ENCODE data around the gene FAM200B.
A peak's percentile ranks its signal among the peaks of the same experiment; 100 is the strongest.

FAM200B gene

DNA sequence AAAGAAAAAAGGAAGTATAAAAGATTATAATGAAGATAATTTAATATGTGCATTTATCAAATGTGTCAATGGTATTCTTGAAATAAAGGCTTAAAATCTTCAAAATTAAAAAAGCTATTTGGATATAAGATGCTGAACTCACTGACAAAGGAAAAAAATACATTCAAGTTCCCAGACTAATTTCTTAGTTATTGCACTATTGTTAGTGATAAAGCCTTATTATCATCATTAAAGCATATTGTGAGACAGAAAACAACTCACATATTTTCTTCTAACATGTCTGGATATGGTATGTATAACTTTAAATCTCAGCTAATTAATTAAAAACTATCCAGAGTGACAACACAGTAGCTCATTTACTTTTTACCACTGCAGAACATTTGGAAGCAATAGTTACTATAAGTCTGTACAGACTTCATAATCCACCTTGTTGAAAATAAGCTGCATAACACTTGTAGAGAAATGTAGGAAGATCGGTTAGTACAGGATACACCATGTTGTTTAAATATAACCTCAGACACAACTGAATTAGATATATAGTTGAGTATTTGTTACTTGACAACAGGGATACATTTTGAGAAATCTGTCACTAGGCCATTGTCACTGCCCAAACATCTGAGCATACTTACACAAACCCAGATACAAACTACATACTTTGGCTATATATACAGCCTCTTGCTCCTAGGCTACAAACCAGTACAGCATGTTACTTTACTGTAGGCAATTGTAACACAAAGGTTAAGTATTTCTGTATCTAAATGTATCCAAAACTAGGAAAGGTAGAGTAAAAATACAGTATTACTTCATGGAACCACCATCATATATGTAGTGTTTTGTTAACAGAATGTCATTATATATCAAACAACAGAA is 12.8 kb upstream of the FAM200B start:
- no peak for DNase-seq (ENCODE audit: low spot score)

GRCh38 chr4:15670576-15670975 is 11.1 kb upstream of the FAM200B start:
- DNase-seq (ENCODE audit: low spot score), result no peak

GRCh38 chr4:15672101-15672500 is 9.5 kb upstream of the FAM200B start:
- DNase-seq (ENCODE audit: low spot score), result no peak

GRCh38 chr4:15673337-15673736 is 8.3 kb upstream of the FAM200B start:
- no peak for DNase-seq (ENCODE audit: low spot score)

- no peak for DNase-seq (ENCODE audit: low spot score)
Observed at GRCh38 chr4:15674046-15674445, 7.6 kb upstream of the FAM200B start.

GRCh38 chr4:15674926-15675325 is 6.7 kb upstream of the FAM200B start:
- no peak for DNase-seq (ENCODE audit: low spot score)

DNA sequence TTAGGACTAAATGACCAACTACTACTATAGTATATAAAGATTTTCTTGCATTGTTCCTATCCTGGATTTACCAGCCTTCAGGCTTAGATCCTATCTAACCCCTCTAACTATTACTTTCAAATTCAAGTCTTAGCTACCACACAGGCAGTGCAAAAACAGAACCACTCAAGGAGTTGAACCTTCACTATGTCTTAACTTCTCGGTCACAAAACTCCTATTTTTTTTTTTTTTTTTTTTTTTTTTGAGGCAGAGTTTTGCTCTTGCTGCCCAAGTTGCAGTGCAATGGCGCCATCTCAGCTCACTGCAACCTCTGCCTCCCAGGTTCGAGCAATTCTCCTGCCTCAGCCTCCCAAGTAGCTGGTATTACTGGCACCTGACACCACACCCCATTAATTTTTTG is 6.3 kb upstream of the FAM200B start:
- DNase-seq (ENCODE audit: low spot score), result no peak

DNA sequence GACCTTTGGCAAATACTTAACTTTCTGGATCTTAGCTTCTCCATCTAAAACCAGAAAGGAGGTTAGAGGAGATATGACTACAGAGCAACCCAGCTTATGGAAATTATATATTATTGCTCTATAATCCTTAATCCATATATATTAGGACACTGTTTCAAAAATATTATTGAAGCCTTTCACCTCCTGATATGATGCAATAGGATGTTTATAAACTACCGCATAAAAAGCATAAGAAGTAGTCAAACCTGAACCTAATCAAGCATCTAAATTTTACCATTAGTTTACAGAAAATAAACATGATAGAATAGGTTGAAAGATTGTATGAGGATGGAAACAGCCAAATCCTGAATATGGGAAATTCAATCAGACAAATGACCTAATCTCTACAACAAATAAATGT is 5.6 kb upstream of the FAM200B start:
- no peak for DNase-seq (ENCODE audit: low spot score)

- no peak for DNase-seq (ENCODE audit: low spot score)
Observed at GRCh38 chr4:15676899-15677298, 4.7 kb upstream of the FAM200B start.

GRCh38 chr4:15677507-15677988 is 4.1 kb upstream of the FAM200B start:
- DNase-seq (ENCODE audit: low spot score), result peak; percentile 40

DNA sequence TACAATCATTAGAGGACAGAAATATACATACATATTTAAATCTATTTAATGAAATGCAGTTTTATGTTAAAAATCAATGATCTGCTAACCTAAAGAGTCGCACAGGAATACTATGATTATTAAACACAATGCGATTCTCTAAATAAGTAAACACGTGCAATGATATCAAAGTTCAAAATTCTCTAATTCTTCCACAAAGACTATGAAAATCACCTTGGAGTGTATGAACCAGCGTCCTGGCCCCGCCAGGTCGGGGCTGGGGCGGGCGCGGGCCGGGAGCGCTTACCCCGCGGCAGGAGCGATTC is 608 bp upstream of the FAM200B start:
- no peak for DNase-seq (ENCODE audit: low spot score)

DNA sequence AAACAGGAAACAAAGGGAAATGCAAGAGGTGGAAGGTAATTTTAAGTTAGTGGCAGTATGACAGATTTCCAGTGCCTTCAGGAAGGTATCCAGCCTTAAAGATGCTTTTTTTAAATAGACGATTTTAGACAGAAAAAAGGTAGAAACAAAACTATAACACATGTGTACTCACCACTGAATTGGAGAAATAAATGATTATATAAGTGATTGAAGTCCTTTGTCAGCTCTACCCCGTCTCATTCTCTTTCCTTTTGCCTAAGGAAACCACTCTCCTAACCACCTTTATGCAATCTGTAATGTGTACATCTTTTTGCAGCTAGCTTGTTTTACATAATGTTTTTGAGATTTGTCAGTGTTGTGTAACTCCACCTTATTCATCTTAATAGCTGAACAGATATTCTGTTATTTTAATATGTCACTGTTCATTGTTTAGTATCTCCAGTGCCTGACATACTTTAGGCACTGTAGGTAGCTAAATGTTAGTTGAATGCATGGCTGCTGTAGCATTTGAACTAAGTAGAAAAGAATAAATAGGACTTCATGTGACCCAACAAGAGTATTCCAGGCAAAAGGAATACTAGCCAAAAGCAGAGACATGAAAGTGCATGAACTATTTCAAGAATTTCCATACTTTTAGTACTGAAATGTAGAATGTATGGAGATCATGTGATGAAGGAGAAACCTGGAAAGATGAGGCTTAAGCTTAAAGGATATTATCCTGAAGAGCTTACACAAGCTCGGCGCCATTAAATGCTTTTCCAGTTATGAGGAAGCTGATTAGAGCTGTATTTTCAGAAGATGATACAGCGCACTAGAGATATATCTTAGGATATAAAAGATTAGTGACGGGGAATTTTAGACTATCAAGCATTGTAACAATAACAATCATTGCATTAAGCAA is 865 bp downstream of the FAM200B start:
- peak; percentile 3 for DNase-seq (ENCODE audit: low spot score)

DNA sequence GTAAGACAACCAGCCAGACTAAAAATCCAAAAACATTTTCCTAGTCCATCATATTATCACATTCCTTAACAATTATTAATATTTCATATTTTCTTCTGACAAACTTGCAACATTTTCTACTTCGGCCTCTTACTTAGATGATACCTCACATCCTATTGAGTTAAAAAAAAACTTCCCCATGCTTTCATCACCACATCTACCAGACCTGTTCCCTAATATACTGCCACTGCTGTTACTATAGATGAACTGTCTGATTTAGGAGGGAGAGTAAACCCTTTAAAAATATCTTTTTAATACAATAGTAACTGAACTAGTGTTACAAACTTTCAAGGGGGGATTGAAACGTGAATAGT is 1.5 kb downstream of the FAM200B start:
- DNase-seq (ENCODE audit: low spot score), result no peak

DNA sequence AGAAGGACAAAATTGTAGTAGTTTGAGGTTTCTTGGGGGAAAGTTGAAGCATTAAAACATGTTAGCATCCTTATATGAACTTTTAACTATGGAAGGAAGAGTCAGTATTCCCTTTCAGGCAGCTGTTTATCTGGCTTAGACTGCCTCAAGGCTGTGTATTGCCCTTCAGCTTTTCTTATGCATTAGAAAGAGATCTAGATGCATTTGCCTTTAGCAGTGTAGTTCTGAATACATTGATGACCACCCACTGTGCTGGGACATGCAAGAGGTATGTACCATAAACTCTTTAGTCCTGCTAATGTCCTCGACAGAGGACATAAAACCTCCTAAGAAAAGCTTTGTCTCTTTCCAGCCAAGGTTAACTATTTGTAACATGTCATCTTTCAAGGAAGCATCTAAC is 2.9 kb downstream of the FAM200B start:
- DNase-seq (ENCODE audit: low spot score), result no peak

DNA sequence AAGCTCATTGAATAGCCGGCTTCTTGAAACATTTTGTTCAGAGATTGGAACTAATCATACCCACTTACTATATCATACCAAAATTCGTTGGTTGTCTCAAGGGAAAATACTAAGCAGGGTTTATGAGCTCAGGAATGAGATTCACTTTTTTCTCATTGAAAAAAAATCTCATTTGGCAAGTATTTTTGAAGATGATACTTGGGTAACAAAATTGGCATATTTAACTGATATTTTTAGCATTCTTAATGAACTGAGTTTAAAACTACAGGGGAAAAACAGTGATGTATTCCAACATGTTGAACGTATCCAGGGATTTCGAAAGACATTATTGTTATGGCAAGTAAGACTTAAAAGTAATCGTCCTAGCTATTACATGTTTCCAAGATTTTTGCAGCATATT is 6.4 kb downstream of the FAM200B start:
- no peak for DNase-seq (ENCODE audit: low spot score)

DNA sequence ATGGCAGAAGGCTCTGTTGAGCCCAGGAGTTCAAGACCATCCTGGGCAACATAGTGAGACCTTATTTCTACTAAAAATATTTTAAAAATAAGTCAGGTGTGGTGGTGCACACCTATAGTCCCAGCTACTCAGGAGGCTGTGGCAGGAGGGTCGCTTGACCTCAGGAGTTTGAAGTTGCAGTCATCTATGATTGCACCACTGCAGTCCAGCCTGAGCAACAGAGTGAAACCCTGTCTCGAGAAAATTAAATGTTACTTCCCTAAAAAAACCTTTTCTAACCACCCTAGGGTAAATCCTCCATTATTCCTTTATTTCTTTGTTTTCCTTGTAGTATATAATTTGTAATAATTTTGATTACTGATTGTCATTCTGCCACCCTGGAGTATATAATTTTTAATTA is 7.9 kb downstream of the FAM200B start:
- DNase-seq (ENCODE audit: low spot score), result no peak

DNA sequence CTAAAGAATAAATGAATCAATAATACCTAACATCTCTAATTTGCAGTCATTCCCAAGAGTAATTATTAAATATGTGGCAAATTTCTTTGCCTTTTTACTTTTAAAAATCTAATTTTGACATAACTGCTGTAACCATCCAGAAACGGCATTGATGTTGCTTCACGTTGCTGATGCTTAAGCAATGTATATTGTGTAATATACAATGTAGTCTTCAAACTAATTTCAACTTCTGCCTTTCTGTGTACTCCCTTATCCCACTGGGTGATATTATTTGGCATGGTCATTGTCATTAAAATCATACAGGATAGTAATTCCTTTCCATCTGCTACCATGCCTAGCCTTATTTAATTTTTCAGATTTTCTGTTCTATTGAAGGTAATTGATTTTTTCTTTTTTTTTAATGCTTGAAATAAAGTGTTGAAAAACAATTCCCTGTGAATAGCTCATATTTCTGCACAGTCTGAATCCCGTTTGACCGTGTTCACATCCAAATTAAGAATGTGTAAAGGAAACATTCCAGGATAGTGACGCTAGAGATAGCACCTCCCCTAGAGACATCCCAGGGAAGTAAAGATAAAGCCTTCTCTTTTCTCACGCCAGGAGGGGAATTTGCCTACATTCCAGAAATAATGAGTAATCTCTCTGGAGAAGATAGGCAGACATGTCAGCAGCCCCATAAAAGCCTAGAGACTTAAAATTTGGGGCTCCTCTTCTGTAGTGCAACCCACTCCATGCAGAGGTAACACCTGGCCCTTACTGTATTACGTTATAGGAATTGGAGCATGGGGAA is 8.6 kb downstream of the FAM200B start:
- no peak for DNase-seq (ENCODE audit: low spot score)

DNA sequence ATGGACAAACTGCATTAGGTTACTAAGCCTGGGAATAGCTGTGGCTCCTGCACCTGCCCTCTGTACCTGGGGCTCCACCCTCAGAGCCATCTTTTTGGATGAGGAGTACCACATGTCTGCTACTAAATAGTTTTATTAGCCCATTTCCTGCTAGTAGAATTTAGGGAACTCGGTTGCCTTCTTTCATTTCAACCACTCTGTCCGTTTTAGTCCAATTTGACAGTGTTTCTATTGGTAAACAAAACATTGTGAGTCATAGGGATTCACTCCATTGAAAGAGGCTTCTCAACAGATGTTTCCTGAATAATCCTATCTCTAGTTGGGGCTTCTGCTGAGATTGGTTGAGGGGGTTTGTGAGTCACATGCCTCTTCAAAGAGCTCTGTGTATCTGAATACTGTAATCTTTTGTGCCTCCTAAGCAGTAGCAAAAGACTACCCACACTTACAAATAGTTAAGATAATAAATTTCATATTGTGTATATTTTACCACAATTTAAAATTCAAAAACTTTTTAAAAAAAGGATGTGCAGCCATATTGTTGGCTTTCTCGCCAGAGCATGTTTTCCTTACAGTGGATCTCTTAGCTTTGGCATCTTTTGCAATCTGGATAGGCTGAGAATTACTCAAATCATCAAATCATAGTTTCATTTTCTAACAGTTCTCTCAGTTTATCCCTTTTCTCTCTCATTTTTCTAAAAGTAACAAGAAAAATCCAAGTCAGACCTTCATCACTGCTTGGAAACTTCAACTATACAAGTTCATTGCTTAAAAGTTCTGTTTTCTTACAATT is 9.9 kb downstream of the FAM200B start:
- DNase-seq (ENCODE audit: low spot score), result peak; percentile 34

DNA sequence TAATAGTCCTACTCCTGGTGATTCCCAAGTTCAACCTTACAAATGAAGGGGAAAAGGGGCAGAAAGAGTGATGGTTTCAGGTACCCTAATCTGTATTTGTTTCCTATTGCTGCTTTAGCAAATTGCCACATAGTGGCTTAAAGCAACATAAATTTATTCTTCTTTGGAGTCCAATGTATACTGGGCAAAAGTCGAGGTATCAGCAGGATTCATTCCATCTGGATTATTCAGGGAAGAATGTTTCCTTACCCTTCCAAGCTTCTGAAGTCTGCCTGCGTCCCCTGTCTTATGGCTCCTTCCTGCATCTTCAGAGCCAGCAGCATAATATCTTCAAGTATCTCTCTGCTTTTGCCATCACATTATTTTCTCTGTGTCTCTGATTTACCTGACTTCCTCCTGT is 11.0 kb downstream of the FAM200B start:
- no peak for DNase-seq (ENCODE audit: low spot score)

DNA sequence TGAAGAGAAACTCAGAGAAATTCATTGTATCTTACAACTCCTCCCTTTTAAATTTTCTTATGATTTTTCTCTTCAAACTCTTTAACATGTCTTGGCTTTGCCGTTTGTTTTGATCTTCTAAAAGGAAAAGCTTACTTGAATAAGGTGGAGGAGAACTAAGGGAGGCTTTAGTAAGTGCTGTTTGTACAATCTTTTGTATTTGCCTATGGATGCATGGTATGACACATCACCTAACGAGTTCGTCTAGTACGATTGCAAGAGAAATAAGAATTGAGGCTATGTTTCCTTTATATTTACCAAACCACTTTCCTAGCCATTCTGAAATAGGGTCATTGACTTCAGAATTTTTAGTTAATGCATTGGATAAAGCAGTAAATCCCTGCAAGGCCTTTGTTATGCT is 12.8 kb downstream of the FAM200B start:
- DNase-seq (ENCODE audit: low spot score), result no peak

GRCh38 chr4:15695240-15695699 is 13.6 kb downstream of the FAM200B start:
- peak; percentile 50 for DNase-seq (ENCODE audit: low spot score)

DNA sequence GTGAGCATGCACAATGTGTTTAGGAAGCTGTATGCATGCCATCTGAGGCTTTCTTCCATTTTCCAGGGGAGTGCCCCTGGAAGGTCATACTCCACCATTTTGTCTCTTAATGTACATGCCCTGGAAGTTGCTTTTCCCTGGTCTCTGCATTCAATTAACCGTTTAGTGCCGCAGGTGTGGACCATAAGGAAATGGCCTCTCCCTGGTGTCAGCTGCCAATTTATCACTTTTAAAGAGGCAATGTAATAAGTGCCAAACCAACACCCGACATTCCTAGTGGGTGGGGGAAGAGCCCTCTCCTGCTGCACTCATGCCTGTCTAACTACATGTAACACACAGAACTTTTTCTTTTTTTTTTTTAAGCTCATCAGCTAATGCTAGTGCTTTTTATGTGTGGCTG is 14.1 kb downstream of the FAM200B start:
- no peak for DNase-seq (ENCODE audit: low spot score)
